IMR-90 (cell line): Measurements from ENCODE around the gene RFX4. TPM values are rescaled to one million over a fixed set of nuclear protein-coding genes. Genes with fewer than 3 reads are reported as not detected.

Experiments used
- ATAC-seq: fragments of 200-7000 bp; cut with Tn5 transposase; 2 replicates; pipeline ENCODE4 v1.9.1; 2020; ENCODE audit warnings: low read depth, mild to moderate bottlenecking, moderate library complexity
- BruUV-seq: library from RNA; stranded (reverse); fragments of 400-500 nt; replicated peaks from 2 replicates; lab custom pipeline; 2021; lab: Mats Ljungman, UMichigan
- CTCF ChIA-PET: fragments of 300-600 bp; formaldehyde crosslinking; extraction: SDS; loops from one replicate; lab custom pipeline; 2021; ENCODE audit warnings: antibody characterized with exemption; lab: Yijun Ruan, JAX
- POLR2A ChIA-PET: fragments of 300-600 bp; sonication (Branson Sonifier 250); formaldehyde crosslinking; loops from one replicate; lab custom pipeline; 2022; ENCODE audit warnings: antibody characterized with exemption; ENCODE audit not compliant: unreplicated experiment; lab: Charles Lee
- DNase-seq: peaks from one replicate; pipeline ENCODE4 v3.0.0; 2013
- H2AFZ ChIP-seq: replicated peaks from 2 replicates; pipeline ENCODE3; 2013; ENCODE audit warnings: low read length, mild to moderate bottlenecking; ENCODE audit not compliant: poor library complexity
- H2AK5ac ChIP-seq: 2 replicates; pipeline ENCODE4 v1.6.1; 2013; ENCODE audit warnings: low read depth, low read length, inconsistent platforms
- H2AK9ac ChIP-seq: replicated peaks from 2 replicates; pipeline ENCODE3; 2013; ENCODE audit warnings: mild to moderate bottlenecking, low read depth, low read length, moderate library complexity; ENCODE audit not compliant: poor library complexity
- H2BK120ac ChIP-seq: 2 replicates; pipeline ENCODE4 v1.6.1; 2013; ENCODE audit warnings: low read depth, low read length, inconsistent platforms
- H2BK15ac ChIP-seq: 3 replicates; pipeline ENCODE4 v1.6.1; 2013; ENCODE audit warnings: low read depth, low read length, inconsistent platforms
- H2BK20ac ChIP-seq: 2 replicates; pipeline ENCODE4 v1.6.1; 2013; ENCODE audit warnings: low read depth, mild to moderate bottlenecking, inconsistent platforms, low read length, moderate library complexity
- H2BK5ac ChIP-seq: 2 replicates; pipeline ENCODE4 v1.6.1; 2013; ENCODE audit warnings: mild to moderate bottlenecking, low read depth, low read length, inconsistent platforms; ENCODE audit not compliant: poor library complexity, severe bottlenecking
- H3K14ac ChIP-seq: replicated peaks from 2 replicates; pipeline ENCODE4 v1.6.1; 2013; ENCODE audit warnings: low read depth, low read length, inconsistent platforms
- H3K18ac ChIP-seq: 2 replicates; pipeline ENCODE4 v1.6.1; 2013; ENCODE audit warnings: low read depth, low read length, control low read depth
- H3K23ac ChIP-seq: 2 replicates; pipeline ENCODE4 v1.6.1; 2013; ENCODE audit warnings: low read depth, low read length, inconsistent platforms
- H3K27ac ChIP-seq: 2 replicates; pipeline ENCODE4 v1.5.1; 2013; ENCODE audit warnings: mild to moderate bottlenecking, control low read depth, low read length; ENCODE audit not compliant: insufficient read depth
- H3K27me3 ChIP-seq: 2 replicates; pipeline ENCODE4 v1.6.1; 2013; ENCODE audit warnings: low read length; ENCODE audit not compliant: control insufficient read depth, insufficient read depth
- H3K36me3 ChIP-seq: 2 replicates; pipeline ENCODE4 v1.6.1; 2013; ENCODE audit warnings: low read length, mixed read lengths; ENCODE audit not compliant: control insufficient read depth, insufficient read depth
- H3K4ac ChIP-seq: 2 replicates; pipeline ENCODE4 v1.6.1; 2013; ENCODE audit warnings: low read depth, low read length, inconsistent platforms
- H3K4me1 ChIP-seq: 2 replicates; pipeline ENCODE4 v1.6.1; 2013; ENCODE audit warnings: low read length, mixed read lengths; ENCODE audit not compliant: control insufficient read depth, insufficient read depth
- H3K4me2 ChIP-seq: 2 replicates; pipeline ENCODE4 v1.6.1; 2013; ENCODE audit warnings: low read depth, mild to moderate bottlenecking, control low read depth, low read length, moderate library complexity
- H3K4me3 ChIP-seq: 2 replicates; pipeline ENCODE4 v1.5.1; 2013; ENCODE audit warnings: low read depth, mild to moderate bottlenecking, control low read depth, low read length, moderate library complexity; ENCODE audit not compliant: insufficient read depth
- H3K56ac ChIP-seq: 2 replicates; pipeline ENCODE4 v1.6.1; 2013; ENCODE audit warnings: low read length, inconsistent platforms; ENCODE audit not compliant: insufficient read depth; ENCODE audit errors: extremely low read depth
- H3K79me1 ChIP-seq, 2 experiments: 2 replicates each; pipeline ENCODE4 v1.6.1; 2013; ENCODE audit warnings: low read length in 2 of 2, inconsistent platforms in 1 of 2, low read depth in 1 of 2
- H3K9ac ChIP-seq: 2 replicates; pipeline ENCODE4 v1.6.1; 2013; ENCODE audit warnings: low read depth, low read length, control low read depth
- H3K9me1 ChIP-seq: 2 replicates; pipeline ENCODE4 v1.6.1; 2013; ENCODE audit warnings: low read length, inconsistent platforms; ENCODE audit not compliant: insufficient read depth
- H3K9me3 ChIP-seq: 2 replicates; pipeline ENCODE4 v1.6.1; 2013; ENCODE audit warnings: low read length; ENCODE audit not compliant: control insufficient read depth, insufficient read depth
- H4K20me1 ChIP-seq: 2 replicates; pipeline ENCODE4 v1.6.1; 2013; ENCODE audit warnings: low read length, inconsistent platforms; ENCODE audit not compliant: insufficient read depth
- H4K5ac ChIP-seq: 2 replicates; pipeline ENCODE4 v1.6.1; 2013; ENCODE audit warnings: mild to moderate bottlenecking, low read depth, low read length, control low read depth
- H4K8ac ChIP-seq, 2 experiments: 2 replicates each; pipeline ENCODE4 v1.6.1; 2013; ENCODE audit warnings: low read depth in 2 of 2, low read length in 2 of 2, control low read depth in 1 of 2, inconsistent platforms in 1 of 2
- H4K91ac ChIP-seq: 2 replicates; pipeline ENCODE4 v1.6.1; 2013; ENCODE audit warnings: low read depth, low read length, inconsistent platforms; ENCODE audit not compliant: insufficient read depth
- ELK1 ChIP-seq: fragments of 150-350 bp; IDR thresholded peaks from 2 replicates; pipeline ENCODE4 v1.6.1; 2016; ENCODE audit warnings: low read depth, mild to moderate bottlenecking, low read length, moderate library complexity, borderline replicate concordance
- FOS ChIP-seq: fragments of 150-350 bp; IDR thresholded peaks from 2 replicates; pipeline ENCODE4 v1.6.1; 2016; ENCODE audit warnings: low read depth, low read length
- MXI1 ChIP-seq: IDR thresholded peaks from 2 replicates; pipeline ENCODE4 v1.6.1; 2012; ENCODE audit warnings: low read depth, mild to moderate bottlenecking, low read length, moderate library complexity, borderline replicate concordance
- WGBS, 2 experiments: methylation state at CpG; one replicate each; pipeline versions ENCODE4 v1.1.5 to v1.1.7; 2013; ENCODE audit warnings: missing lambda C conversion rate in 2 of 2; ENCODE audit not compliant: insufficient read length in 1 of 2; ENCODE audit errors: extremely low coverage in 2 of 2; 5-methylcytosine and 5-hydroxymethylcytosine counted together
- dilution Hi-C: fragments of 300-500 bp; cut with HindIII; formaldehyde crosslinking; loops from one replicate; pipeline ENCODE4 v1.14.3; 2018; ENCODE audit warnings: low sequenced_read_pairs; ENCODE audit not compliant: unreplicated experiment
- in situ Hi-C: fragments of 300-500 bp; cut with MboI; formaldehyde crosslinking; loops from 3 replicates; pipeline ENCODE4 v1.14.3; 2019; ENCODE audit warnings: low sequenced_read_pairs, inconsistent platforms, mixed read lengths
- intact Hi-C: fragments of 100-400 bp; cut with micrococcal nuclease; formaldehyde crosslinking; loops from 2 replicates; pipeline ENCODE4 v1.10.0; 2022
- polyA plus RNA-seq, 3 experiments: library from polyadenylated mRNA; depleted of rRNA; stranded (reverse); fragments of >200 nt; gene quantifications; 2 replicates each; pipeline ENCODE4 v1.2.3, GENCODE V29; 2012; ENCODE audit warnings: low replicate concordance in 1 of 3
- total RNA-seq: library from RNA; depleted of rRNA; stranded (reverse); fragments of >200 nt; gene quantifications from 2 replicates; pipeline ENCODE4 v1.2.3, GENCODE V29; 2012

Gene RFX4
- total and polyA plus RNA-seq, 2 of the 4 experiments (the other 2 are of a cell fraction), result not detected

DNA sequence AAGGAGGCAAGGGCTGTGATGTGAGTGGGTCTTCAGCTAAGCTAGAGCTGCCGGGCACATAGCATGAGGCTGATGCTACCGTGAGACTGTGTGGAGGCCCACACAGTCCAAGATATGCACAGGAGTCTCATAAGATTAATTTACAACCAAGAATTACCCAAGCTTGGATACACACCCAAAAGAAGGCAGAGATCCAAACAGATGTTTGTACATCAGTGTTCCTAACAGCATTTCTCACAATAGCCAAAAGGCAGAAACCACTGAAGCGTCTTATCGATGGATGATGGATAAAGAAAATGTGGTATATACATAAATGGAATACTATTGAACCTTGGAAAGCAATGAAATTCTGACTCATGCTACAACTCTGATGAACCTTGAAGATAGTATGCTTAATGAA lies 150.9 kb downstream of the RFX4 start:
- H3K56ac ChIP-seq, result no peak overlapping the region
- H3K79me1 ChIP-seq, result no peaks in the 10 kb centered on the region
- H3K27ac ChIP-seq, result no peak overlapping the region
- H3K9me1 ChIP-seq, result no peaks in the 10 kb centered on the region
- TF ChIP-seq FOS (no peak), ELK1 (no peak), MXI1 (no peak)
- intact Hi-C loops (no loop called here), dilution Hi-C loops (no loop called here), in situ Hi-C loops (no loop called here)
- no CpG with 5 or more reads among the region's 4 CpGs for WGBS, 2 experiments
- H2BK5ac ChIP-seq, result no peak overlapping the region
- no peak overlapping the region for H3K4ac ChIP-seq
- H2AFZ ChIP-seq, result no peak overlapping the region
- no peak overlapping the region for H3K4me2 ChIP-seq
- no peak overlapping the region for H3K9ac ChIP-seq
- H4K5ac ChIP-seq, result no peak overlapping the region
- no peaks in the 10 kb centered on the region for H3K9me3 ChIP-seq
- no peaks in the 10 kb centered on the region for H4K20me1 ChIP-seq
- H3K14ac ChIP-seq, result no peak overlapping the region
- H2BK20ac ChIP-seq, result no peak overlapping the region
- H2AK5ac ChIP-seq, result no peak overlapping the region
- ATAC-seq, result no peak
- no peak overlapping the region for H4K91ac ChIP-seq
- H3K36me3 ChIP-seq, result no peaks in the 10 kb centered on the region
- CTCF ChIA-PET, result no interaction called here
- H2BK15ac ChIP-seq, result no peak overlapping the region
- no peak overlapping the region for H3K23ac ChIP-seq
- H4K8ac ChIP-seq, result no peak overlapping the region
- H2BK120ac ChIP-seq, result no peak overlapping the region
- H3K27me3 ChIP-seq, result peaks cover 2% of the 10 kb centered on the region
- no peak for DNase-seq
- no peak overlapping the region for H3K18ac ChIP-seq
- POLR2A ChIA-PET, result no interaction called here
- no peak overlapping the region for H3K4me3 ChIP-seq
- H2AK9ac ChIP-seq, result no peak overlapping the region
- no TSS peak for BruUV-seq
- no peaks in the 10 kb centered on the region for H3K4me1 ChIP-seq
